Mammary epithelial cell (primary cell): ENCODE measurements around the gene ADAM10.

ENCODE experiments used
- EZH2 ChIP-seq: IDR thresholded peaks from 2 replicates; pipeline ENCODE4 v1.6.1; 2012; ENCODE audit warnings: low read length, inconsistent platforms, borderline replicate concordance
- TF ChIP-seq, protein P1 (sequence below), 2 donors: IDR thresholded peaks in 1 of 2; conservative IDR thresholded peaks in 1 of 2; 2 replicates each; pipeline ENCODE4 v1.5.1; 2011 to 2012; ENCODE audit warnings: inconsistent platforms in 2 of 2, low read length in 2 of 2, mild to moderate bottlenecking in 2 of 2, control low read depth in 1 of 2, low read depth in 1 of 2; ENCODE audit not compliant: insufficient read depth in 1 of 2; ENCODE audit errors: extremely low read depth in 1 of 2

DNA sequence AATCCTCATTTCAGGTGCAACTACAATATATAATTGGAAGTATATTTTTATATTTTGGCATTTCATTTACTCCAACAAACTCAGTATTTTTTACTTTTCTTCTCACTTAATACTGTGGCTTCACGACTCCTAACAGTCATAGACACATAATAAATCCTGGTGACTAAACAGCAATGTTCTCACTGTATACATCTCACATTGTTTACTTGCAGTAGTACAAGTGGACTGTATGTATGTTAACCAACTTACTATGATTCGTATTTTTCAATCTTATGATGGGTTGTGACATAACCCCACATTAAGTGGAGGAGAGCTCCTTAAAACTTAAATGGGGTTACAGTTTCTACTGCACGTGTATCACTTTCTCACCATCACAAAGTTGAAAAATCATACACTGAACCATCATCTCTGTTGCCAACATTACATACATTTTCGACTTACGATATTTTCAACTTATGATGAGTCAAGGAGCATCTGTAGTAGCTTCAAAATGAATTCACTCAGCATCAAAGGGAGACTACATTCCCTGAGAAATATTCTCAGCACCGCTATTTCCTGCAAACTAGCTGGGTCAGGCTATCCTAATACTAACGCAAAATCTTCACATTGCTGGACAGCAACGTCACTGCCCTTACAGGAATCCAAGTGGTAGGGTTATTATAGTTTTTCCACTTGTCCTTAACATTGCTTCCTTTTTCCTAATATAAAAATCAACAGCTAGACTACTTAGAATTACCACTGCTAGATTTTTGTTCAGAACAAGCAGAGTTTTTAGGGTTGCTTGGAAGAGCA is 7.3 kb downstream of the ADAM10 start:
- TF ChIP-seq, protein P1, sequence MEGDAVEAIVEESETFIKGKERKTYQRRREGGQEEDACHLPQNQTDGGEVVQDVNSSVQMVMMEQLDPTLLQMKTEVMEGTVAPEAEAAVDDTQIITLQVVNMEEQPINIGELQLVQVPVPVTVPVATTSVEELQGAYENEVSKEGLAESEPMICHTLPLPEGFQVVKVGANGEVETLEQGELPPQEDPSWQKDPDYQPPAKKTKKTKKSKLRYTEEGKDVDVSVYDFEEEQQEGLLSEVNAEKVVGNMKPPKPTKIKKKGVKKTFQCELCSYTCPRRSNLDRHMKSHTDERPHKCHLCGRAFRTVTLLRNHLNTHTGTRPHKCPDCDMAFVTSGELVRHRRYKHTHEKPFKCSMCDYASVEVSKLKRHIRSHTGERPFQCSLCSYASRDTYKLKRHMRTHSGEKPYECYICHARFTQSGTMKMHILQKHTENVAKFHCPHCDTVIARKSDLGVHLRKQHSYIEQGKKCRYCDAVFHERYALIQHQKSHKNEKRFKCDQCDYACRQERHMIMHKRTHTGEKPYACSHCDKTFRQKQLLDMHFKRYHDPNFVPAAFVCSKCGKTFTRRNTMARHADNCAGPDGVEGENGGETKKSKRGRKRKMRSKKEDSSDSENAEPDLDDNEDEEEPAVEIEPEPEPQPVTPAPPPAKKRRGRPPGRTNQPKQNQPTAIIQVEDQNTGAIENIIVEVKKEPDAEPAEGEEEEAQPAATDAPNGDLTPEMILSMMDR (conservative IDR thresholded peaks at IDR 0.05 in 1 of 2, IDR thresholded peaks at IDR 0.05 in 1 of 2; ENCODE audit: extremely low read depth in 1 of 2, insufficient read depth in 1 of 2, low read depth in 1 of 2, low read length in 2 of 2) = no peak
- no peak for TF ChIP-seq EZH2
